ENCODE measurements around the gene RLBP1. TPM values are rescaled to one million over a fixed set of nuclear protein-coding genes. Genes with fewer than 3 reads are reported as not detected.

The RLBP1 gene
- total and polyA plus RNA-seq, 10 of the 15 experiments (the other 5 are each of a cell fraction or from before 2014, with no cell fraction given) = 0.06 TPM; not detected in 9

DNA sequence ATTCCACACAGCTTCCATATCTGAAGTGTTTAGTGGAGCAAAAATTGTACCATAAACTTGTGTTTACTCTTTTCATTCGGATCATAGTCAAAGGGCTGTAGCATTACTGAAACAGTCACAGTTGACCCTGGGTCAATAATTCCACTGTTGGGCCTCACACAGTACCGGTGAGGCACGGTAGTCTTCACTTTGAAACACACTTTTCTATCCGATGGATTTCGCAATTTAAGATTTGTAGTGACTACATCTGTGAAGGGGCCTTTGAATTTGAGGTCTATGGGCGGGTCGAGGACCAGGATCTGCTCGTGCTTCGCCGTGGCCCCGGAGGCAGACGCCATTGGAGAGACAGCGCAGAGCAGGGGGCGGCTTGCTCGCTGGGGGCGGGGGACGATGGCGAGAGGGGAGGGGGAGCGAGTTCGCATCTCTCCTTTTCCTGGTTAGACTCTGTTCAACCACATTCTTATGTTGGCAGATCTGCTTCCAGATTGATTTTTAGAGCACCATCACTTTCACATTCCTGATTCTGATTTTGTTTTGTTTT, 19.8 kb downstream of the RLBP1 start:
- Histone ChIP-seq H3K4me1 (ENCODE audit: control insufficient read depth, insufficient read depth, low read length) (no peaks in the 10 kb centered on the region), H3K27me3 (replicated peaks in 1 of 2; ENCODE audit: control insufficient read depth in 2 of 2, insufficient read depth in 2 of 2, low read length in 1 of 2) (no peaks in the 10 kb centered on the region), H3K79me2 (ENCODE audit: control insufficient read depth, insufficient read depth, low read length) (no peaks in the 10 kb centered on the region), H3K4me2 (ENCODE audit: control insufficient read depth, insufficient read depth) (no peak overlapping the region), H3K9me3 (replicated peaks; ENCODE audit: control insufficient read depth, insufficient read depth, low read length) (no peaks in the 10 kb centered on the region), H3K36me3 (ENCODE audit: control insufficient read depth in 2 of 2, insufficient read depth in 2 of 2, low read length in 1 of 2) (no peaks in the 10 kb centered on the region), H3K4me3 (no peak overlapping the region), H4K20me1 (ENCODE audit: control insufficient read depth, insufficient read depth) (no peaks in the 10 kb centered on the region), H2AFZ (ENCODE audit: control insufficient read depth, low read depth, low read length) (no peak overlapping the region), H3K27ac (ENCODE audit: control insufficient read depth, insufficient read depth) (no peak overlapping the region), H3K9ac (ENCODE audit: control insufficient read depth, insufficient read depth, low read length) (no peak overlapping the region)
- in situ Hi-C loops (cut with MboI) = no loop called here
- ChIA-PET POLR2A (no interaction called here), CTCF (no interaction called here), RAD21 (ENCODE audit: unreplicated experiment) (no interaction called here), SMC1A (ENCODE audit: uncharacterized antibody, unreplicated experiment) (no interaction called here)
- no TSS peak for BruUV-seq (replicated peaks)
- FAIRE-seq (no peak), ATAC-seq (no peak), DNase-seq (ENCODE audit: low read depth, low spot score) (no peak)
- TF ChIP-seq ZBED1 (IDR thresholded peaks at IDR 0.05; ENCODE audit: borderline replicate concordance) (no peak), E2F4 (IDR thresholded peaks at IDR 0.05; ENCODE audit: low read depth, low read length) (no peak), ESRRA (IDR thresholded peaks at IDR 0.05; ENCODE audit: low read length) (no peak), MEF2A (IDR thresholded peaks at IDR 0.05; ENCODE audit: insufficient read depth, low read depth, low read length) (no peak), ZNF622 (IDR thresholded peaks at IDR 0.05) (no peak), EZH2 (IDR thresholded peaks at IDR 0.05; ENCODE audit: borderline replicate concordance, control insufficient read depth, low read depth, low read length) (no peak), ETV6 (conservative IDR thresholded peaks at IDR 0.05 in 1 of 2, IDR thresholded peaks at IDR 0.05 in 1 of 2; ENCODE audit: borderline replicate concordance in 1 of 2, low read depth in 1 of 2) (no peak), RFX5 (IDR thresholded peaks at IDR 0.05; ENCODE audit: low read depth, low read length) (no peak), PBX3 (IDR thresholded peaks at IDR 0.05; ENCODE audit: insufficient replicate concordance, low read depth, low read length) (no peak), RAD21 (IDR thresholded peaks at IDR 0.05; ENCODE audit: insufficient read depth, low read depth, low read length) (no peak), HDGF (IDR thresholded peaks at IDR 0.05) (no peak), WRNIP1 (IDR thresholded peaks at IDR 0.05; ENCODE audit: borderline replicate concordance, low read depth, low read length) (no peak), GABPA (IDR thresholded peaks at IDR 0.05; ENCODE audit: low read depth) (no peak), JUND (IDR thresholded peaks at IDR 0.05; ENCODE audit: low read depth, low read length) (no peak), POU2F2 (IDR thresholded peaks at IDR 0.05; ENCODE audit: borderline replicate concordance, low read depth, low read length) (no peak), IKZF1 (conservative IDR thresholded peaks at IDR 0.05) (no peak), EED (IDR thresholded peaks at IDR 0.05; ENCODE audit: low read depth) (no peak)
- 94% methylated on average over 19 of the region's 20 CpGs for WGBS (ENCODE audit: insufficient coverage, insufficient replicate concordance, low lambda C conversion rate, missing lambda C conversion rate)
- intact Hi-C loops (cut with micrococcal nuclease; ENCODE audit: unreplicated experiment) = loop anchor here (10.0 kb wide), 1 partner anchor 103 kb away; no protein-coding TSS in a partner anchor
